Naive B cell (primary cell): ENCODE results near the gene JUND. TPM values are rescaled to one million over a fixed set of nuclear protein-coding genes. Genes with fewer than 3 reads are reported as not detected.

ENCODE experiments used
- ATAC-seq, 2 donors: fragments of 150-1000 bp; cut with Tn5 transposase; 2 replicates each; pipeline ENCODE4 v1.10.0; 2021; ENCODE audit warnings: low read depth in 2 of 2, mild to moderate bottlenecking in 2 of 2, moderate library complexity in 2 of 2
- DNase-seq: peaks from one replicate; pipeline ENCODE4 v3.0.0; 2022
- H3K27ac Mint-ChIP-seq, 6 donors: one replicate each; pipeline ENCODE4 v1.8.0; 2020 to 2022; ENCODE audit warnings: mild to moderate bottlenecking in 6 of 6, mixed read lengths in 6 of 6, moderate library complexity in 5 of 6, inconsistent platforms in 2 of 6
- H3K27me3 Mint-ChIP-seq, 3 donors: one replicate each; pipeline ENCODE4 v1.8.0; 2021 to 2022; ENCODE audit warnings: mixed read lengths in 3 of 3, mild to moderate bottlenecking in 1 of 3
- H3K36me3 Mint-ChIP-seq, 2 donors: one replicate each; pipeline ENCODE4 v1.8.0; 2020 to 2022; ENCODE audit warnings: mixed read lengths in 2 of 2, inconsistent platforms in 1 of 2, mild to moderate bottlenecking in 1 of 2
- H3K4me1 Mint-ChIP-seq, 3 donors: one replicate each; pipeline ENCODE4 v1.8.0; 2020 to 2022; ENCODE audit warnings: mixed read lengths in 3 of 3, inconsistent platforms in 1 of 3, mild to moderate bottlenecking in 1 of 3, moderate library complexity in 1 of 3
- H3K4me3 Mint-ChIP-seq, 8 donors: one replicate each; pipeline ENCODE4 v1.8.0; 2020 to 2022; ENCODE audit warnings: mild to moderate bottlenecking in 8 of 8, mixed read lengths in 8 of 8, moderate library complexity in 8 of 8, inconsistent platforms in 2 of 8
- H3K9me3 Mint-ChIP-seq, 7 donors: one replicate each; pipeline ENCODE4 v1.8.0; 2020 to 2022; ENCODE audit warnings: mixed read lengths in 7 of 7, mild to moderate bottlenecking in 5 of 7, inconsistent platforms in 2 of 7, moderate library complexity in 1 of 7
- polyA plus RNA-seq, 6 donors: library from polyadenylated mRNA; unstranded; fragments of 300-500 nt; fragmentation: Illumina TruSeq; gene quantifications; one replicate each; pipeline ENCODE4 v1.2.3, GENCODE V29; 2021; ENCODE audit warnings: low read depth in 6 of 6

Gene JUND
- polyA plus RNA-seq, 6 donors from 2014 or later = 46.5 to 325 (median 154) TPM

DNA sequence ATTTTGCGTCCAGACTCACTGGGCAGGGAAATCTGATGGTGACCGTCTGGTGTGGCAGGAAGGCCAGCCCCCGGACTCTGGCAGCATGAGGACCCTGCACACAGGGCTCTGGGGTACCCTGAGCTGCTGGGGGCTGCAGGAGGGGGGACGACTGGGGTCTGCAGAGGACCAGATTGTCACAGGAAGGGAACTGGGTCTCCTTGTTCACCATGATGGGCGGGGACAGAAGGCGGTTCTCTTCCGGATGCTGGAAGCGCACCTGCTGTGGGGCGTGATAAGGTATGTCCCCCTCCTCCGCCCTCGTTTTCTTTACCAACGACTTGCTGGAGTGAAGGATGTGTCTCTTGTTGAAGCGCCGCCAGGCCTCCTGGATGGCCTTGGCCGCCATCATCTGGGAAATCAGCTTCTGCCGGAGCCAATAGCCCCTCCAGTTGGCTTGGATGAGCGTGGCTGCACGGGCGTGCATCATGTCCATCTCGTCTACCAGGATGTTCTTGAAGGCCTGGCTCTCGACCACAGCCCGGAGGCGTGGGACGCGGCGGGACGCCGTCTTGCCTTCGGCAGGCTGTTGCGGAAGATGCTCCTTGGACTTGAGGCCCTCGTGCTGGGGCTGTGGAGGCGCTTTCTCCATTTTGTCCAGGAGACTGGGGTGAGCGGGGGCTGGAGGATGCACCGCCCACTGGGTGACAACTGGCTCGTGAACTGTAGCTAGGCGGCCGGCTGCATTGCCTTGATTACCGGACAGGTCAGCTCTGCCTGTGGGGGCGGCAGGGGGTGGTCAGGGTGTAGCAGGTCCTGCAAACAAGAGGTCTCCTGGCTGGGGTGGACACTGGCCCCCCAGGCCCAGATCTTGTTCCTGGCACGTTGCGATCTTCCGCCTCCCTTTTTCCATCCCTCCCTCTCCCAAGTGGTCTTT lies 14.4 kb downstream of the JUND start:
- H3K27ac Mint-ChIP-seq = peak overlapping the region in 4 of 6 donors; percentile 4 to 92 (median 75)
- DNase-seq (peak; percentile 26), ATAC-seq (no peak)
- peaks cover 12 to 19% (median 19%) of the 10 kb centered on the region in 3 donors for H3K4me1 Mint-ChIP-seq
- peak overlapping the region in 4 of 8 donors; percentile 15 to 56 (median 30) for H3K4me3 Mint-ChIP-seq
- no peaks in the 10 kb centered on the region for H3K9me3 Mint-ChIP-seq
- no peaks in the 10 kb centered on the region for H3K27me3 Mint-ChIP-seq
- H3K36me3 Mint-ChIP-seq = peaks cover 0 to 21% of the 10 kb centered on the region in 2 donors

DNA sequence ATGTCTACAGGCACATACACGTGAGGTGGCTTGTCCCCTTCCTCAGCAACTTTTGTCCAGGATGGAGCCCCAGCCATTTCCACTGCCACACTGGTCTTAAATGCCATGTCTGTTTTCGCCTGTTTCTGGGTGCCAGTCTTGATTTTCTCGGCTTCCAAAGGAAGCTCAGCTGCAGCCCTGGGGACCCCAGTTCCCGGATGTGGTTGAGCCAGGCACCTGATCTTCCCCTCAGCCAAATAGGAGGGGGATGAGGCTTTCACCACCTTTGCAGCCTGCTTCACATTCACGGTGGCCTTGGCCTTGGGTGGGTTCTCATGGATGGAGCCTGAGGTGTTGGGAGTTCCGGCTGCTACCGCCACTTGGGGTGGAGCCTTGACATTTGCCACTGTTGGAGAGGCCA lies 15.8 kb downstream of the JUND start:
- ATAC-seq (no peak), DNase-seq (no peak)
- H3K27ac Mint-ChIP-seq = peak overlapping the region in 3 of 6 donors; percentile 4 to 94 (median 76)
- no peaks in the 10 kb centered on the region for H3K9me3 Mint-ChIP-seq
- H3K27me3 Mint-ChIP-seq = no peaks in the 10 kb centered on the region
- peak overlapping the region in 3 of 8 donors; percentile 9 to 36 (median 33) for H3K4me3 Mint-ChIP-seq
- H3K4me1 Mint-ChIP-seq = peaks cover 22 to 27% (median 25%) of the 10 kb centered on the region in 3 donors
- H3K36me3 Mint-ChIP-seq = peaks cover 0 to 21% of the 10 kb centered on the region in 2 donors

GRCh38 chr19:18264971-18265540 lies 16.4 kb downstream of the JUND start:
- Mint-ChIP-seq H3K4me3 (peak overlapping the region in 1 of 8 donors; percentile 36), H3K27me3 (no peaks in the 10 kb centered on the region), H3K27ac (peak overlapping the region in 3 of 6 donors; percentile 4 to 91 (median 90)), H3K9me3 (no peaks in the 10 kb centered on the region), H3K36me3 (peaks cover 0 to 21% of the 10 kb centered on the region in 2 donors), H3K4me1 (peaks cover 21 to 28% (median 26%) of the 10 kb centered on the region in 3 donors)
- DNase-seq = no peak
- ATAC-seq = no peak

DNA sequence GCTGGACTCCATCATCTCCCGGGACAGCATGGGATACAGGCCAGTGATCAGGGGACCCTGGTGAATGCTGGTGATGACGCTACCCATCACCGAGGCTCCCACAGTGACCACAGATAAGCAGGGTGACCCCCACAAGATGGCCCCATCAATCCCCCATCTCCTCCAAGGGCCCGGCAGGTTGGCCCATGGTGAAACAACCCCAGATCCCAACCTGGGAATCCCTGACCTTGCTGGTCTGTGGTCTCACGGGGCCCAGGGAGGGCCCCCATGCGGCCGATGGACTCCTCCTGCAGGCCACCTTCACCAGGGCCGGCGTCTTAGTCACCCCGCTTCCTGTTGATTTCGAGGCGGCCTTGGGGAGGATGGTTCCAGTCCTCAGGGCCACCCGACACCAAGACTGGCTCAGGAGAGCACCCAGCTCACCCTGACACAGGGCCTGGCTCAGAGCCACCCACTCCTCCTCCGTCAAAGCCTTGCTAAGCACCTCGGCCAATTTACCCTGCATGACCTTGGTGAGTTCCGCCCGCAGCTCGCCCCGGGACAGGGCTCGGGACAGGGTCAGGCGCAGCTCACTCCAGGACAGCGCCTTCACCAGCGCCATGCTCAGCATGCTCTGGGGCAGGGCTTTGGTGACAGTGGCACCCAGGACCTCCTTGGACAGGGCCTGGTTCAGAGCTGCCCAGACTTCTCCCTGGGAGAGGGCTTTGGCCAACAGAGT lies 17.1 kb downstream of the JUND start:
- Mint-ChIP-seq H3K36me3 (peaks cover 0 to 21% of the 10 kb centered on the region in 2 donors), H3K27me3 (no peaks in the 10 kb centered on the region), H3K9me3 (no peaks in the 10 kb centered on the region), H3K4me1 (peaks cover 24 to 28% (median 26%) of the 10 kb centered on the region in 3 donors), H3K4me3 (peak overlapping the region in 2 of 8 donors; percentile 10 to 36), H3K27ac (peak overlapping the region in 4 of 6 donors; percentile 4 to 90 (median 63))
- DNase-seq (peak; percentile 11), ATAC-seq (no peak)

GRCh38 chr19:18263324-18264136 lies 17.9 kb downstream of the JUND start:
- no peaks in the 10 kb centered on the region for H3K27me3 Mint-ChIP-seq
- H3K4me3 Mint-ChIP-seq = no peak overlapping the region
- ATAC-seq (no peak), DNase-seq (no peak)
- peak overlapping the region in 3 of 6 donors; percentile 4 to 84 (median 47) for H3K27ac Mint-ChIP-seq
- H3K36me3 Mint-ChIP-seq = peaks cover 0 to 21% of the 10 kb centered on the region in 2 donors
- H3K4me1 Mint-ChIP-seq = peaks cover 22 to 26% (median 23%) of the 10 kb centered on the region in 3 donors
- H3K9me3 Mint-ChIP-seq = no peaks in the 10 kb centered on the region

DNA sequence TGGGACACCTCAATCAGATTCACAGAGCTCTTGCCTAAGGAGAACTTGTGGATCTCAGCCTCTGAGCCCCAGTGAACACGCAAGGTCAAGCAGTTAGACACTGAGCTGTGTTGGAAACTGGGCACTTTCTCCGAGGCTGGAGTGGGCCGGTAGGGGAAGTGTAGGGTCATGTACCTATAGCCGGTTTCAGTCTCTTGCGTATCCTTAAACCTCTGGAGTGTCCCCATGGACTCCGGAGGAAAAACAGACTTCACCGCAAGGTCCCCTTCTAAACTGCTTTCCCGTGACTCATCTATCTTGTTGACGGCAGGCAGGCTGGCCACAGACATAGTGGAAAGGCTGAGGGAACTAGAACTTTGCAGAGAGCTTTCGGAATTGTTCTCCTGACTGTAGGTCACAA lies 18.5 kb downstream of the JUND start:
- DNase-seq (no peak), ATAC-seq (peak in 1 of 2 donors; percentile 2)
- Mint-ChIP-seq H3K4me3 (peak overlapping the region in 1 of 8 donors; percentile 5), H3K27ac (peak overlapping the region in 1 of 6 donors; percentile 63), H3K36me3 (peaks cover 0 to 15% of the 10 kb centered on the region in 2 donors), H3K9me3 (no peaks in the 10 kb centered on the region), H3K4me1 (peaks cover 18 to 26% (median 20%) of the 10 kb centered on the region in 3 donors), H3K27me3 (no peaks in the 10 kb centered on the region)

GRCh38 chr19:18262144-18262543 lies 19.3 kb downstream of the JUND start:
- ATAC-seq (peak in 1 of 2 donors; percentile 3), DNase-seq (peak; percentile 12)
- H3K4me1 Mint-ChIP-seq = peaks cover 18 to 26% (median 19%) of the 10 kb centered on the region in 3 donors
- peak overlapping the region in 2 of 6 donors; percentile 63 to 95 for H3K27ac Mint-ChIP-seq
- peak overlapping the region in 2 of 8 donors; percentile 42 to 56 for H3K4me3 Mint-ChIP-seq
- no peaks in the 10 kb centered on the region for H3K9me3 Mint-ChIP-seq
- peaks cover 0 to 12% of the 10 kb centered on the region in 2 donors for H3K36me3 Mint-ChIP-seq
- no peaks in the 10 kb centered on the region for H3K27me3 Mint-ChIP-seq

- no peaks in the 10 kb centered on the region for H3K9me3 Mint-ChIP-seq
- H3K27ac Mint-ChIP-seq = peak overlapping the region in 5 of 6 donors; percentile 38 to 95 (median 74)
- H3K36me3 Mint-ChIP-seq = peaks cover 0 to 7% of the 10 kb centered on the region in 2 donors
- peak; percentile 2 to 5 for ATAC-seq
- H3K4me3 Mint-ChIP-seq = peak overlapping the region in 3 of 8 donors; percentile 9 to 70 (median 56)
- DNase-seq = peak; percentile 12
- no peaks in the 10 kb centered on the region for H3K27me3 Mint-ChIP-seq
- peaks cover 19 to 25% (median 21%) of the 10 kb centered on the region in 3 donors for H3K4me1 Mint-ChIP-seq
Observed at GRCh38 chr19:18261474-18261873, 19.9 kb downstream of the JUND start.

DNA sequence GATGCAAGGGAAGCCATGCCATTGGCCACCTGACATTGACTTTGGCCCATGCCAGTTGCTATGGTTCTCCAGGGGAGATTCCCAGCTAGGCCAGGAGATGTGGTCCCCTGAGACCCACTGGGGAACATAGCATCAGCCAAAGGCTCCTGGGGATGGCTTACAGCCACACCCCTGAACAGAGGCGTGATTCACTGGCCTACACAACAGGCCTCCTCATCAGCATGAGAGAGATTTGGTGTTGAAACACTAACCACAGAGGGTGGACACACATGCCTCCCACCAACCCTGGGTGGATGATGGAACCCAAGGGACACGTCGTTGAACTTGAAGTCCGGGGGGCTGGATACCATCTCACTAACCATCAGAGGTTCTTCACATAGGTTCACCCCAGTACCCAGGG lies 21.5 kb downstream of the JUND start:
- Mint-ChIP-seq H3K4me1 (peaks cover 20 to 26% (median 22%) of the 10 kb centered on the region in 3 donors), H3K27ac (peak overlapping the region in 3 of 6 donors; percentile 7 to 95 (median 68)), H3K4me3 (peak overlapping the region in 1 of 8 donors; percentile 53), H3K27me3 (no peaks in the 10 kb centered on the region), H3K9me3 (no peaks in the 10 kb centered on the region), H3K36me3 (no peaks in the 10 kb centered on the region)
- peak in 1 of 2 donors; percentile 4 for ATAC-seq
- DNase-seq = peak; percentile 10

DNA sequence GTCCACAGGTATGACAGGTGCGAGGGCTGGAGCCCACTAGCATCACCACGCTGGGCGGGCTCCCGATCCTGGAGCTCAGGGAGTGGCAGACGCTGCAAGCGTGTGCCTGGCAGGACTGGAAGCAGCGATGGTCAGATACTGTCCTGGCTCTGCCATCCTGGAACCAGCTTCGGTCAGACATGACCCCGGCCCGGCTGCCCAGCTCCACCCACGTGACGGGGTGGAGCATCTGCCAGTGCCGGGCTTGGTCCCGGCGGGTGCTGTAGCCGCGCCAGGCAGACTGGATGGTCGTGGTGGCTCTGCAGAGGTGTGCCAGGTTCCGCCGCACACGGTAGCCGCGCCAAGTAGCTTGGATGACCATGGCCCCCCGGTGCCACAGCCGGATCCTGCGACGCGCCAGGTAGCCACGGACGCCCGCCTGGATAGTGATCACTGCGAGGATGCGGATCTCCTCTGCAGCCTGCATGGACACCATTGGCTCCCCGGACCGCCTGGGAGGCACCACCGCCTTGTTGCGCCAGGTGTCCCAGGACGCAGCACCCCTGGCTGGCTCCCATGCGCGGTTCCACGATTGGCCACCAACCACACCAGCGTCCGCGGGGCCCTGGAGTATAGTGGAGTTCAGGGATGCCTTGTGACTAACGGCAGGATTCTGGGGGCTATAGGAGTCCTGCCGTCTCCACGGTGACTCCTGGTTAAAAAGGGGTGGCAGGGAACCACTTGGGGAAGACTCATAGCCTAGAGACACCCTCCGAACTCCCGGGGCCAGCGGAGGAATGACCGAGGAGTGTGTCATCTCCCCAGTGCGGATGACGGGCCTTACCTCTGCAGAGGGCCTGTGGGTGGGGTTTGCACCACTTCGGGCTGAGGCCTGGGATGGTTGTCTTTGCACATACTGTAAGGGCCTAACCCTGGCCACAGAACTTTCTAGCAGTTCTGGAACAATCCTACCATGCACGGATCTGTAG lies 23.6 kb downstream of the JUND start:
- peaks cover 37 to 42% (median 38%) of the 10 kb centered on the region in 3 donors for H3K4me1 Mint-ChIP-seq
- peak overlapping the region in 1 of 8 donors; percentile 51 for H3K4me3 Mint-ChIP-seq
- no peak for ATAC-seq

More for the DNA sequence above, 23.6 kb downstream of the JUND start:
- Mint-ChIP-seq H3K27ac (peak overlapping the region in 1 of 6 donors; percentile 95), H3K36me3 (no peaks in the 10 kb centered on the region), H3K9me3 (no peaks in the 10 kb centered on the region), H3K27me3 (no peaks in the 10 kb centered on the region)
- peak; percentile 18 for DNase-seq
